Liver (tissue), 9 donors: Measurements from ENCODE around the gene NOL11. TPM values are rescaled to one million over a fixed set of nuclear protein-coding genes. Genes with fewer than 3 reads are reported as not detected.

ENCODE experiments used
- DNase-seq: peaks from one replicate; pipeline ENCODE4 v3.0.0-alpha.2; 2017; ENCODE audit warnings: low spot score
- H3K27ac ChIP-seq, 2 donors: one replicate each; pipeline ENCODE4 v1.7.0; 2013; ENCODE audit warnings: inconsistent platforms in 2 of 2, low read length in 2 of 2, control low read depth in 1 of 2, low read depth in 1 of 2, mild to moderate bottlenecking in 1 of 2
- H3K27me3 ChIP-seq, 4 donors: one replicate each; pipeline versions ENCODE4 v1.6.1 to v1.7.0; 2013; ENCODE audit warnings: low read length in 3 of 4, inconsistent platforms in 1 of 4, mild to moderate bottlenecking in 1 of 4, moderate library complexity in 1 of 4; ENCODE audit not compliant: control insufficient read depth in 4 of 4, insufficient read depth in 4 of 4
- H3K36me3 ChIP-seq, 4 donors: one replicate each; pipeline versions ENCODE4 v1.6.1 to v1.7.0; 2013; ENCODE audit warnings: low read length in 3 of 4, mild to moderate bottlenecking in 3 of 4, low read depth in 1 of 4, moderate library complexity in 1 of 4; ENCODE audit not compliant: control insufficient read depth in 4 of 4, insufficient read depth in 3 of 4
- H3K4me1 ChIP-seq, 4 donors: one replicate each; pipeline versions ENCODE4 v1.6.1 to v1.7.0; 2013; ENCODE audit warnings: low read length in 3 of 4, mild to moderate bottlenecking in 3 of 4, moderate library complexity in 1 of 4; ENCODE audit not compliant: control insufficient read depth in 4 of 4, insufficient read depth in 4 of 4
- H3K4me3 ChIP-seq, 3 donors: one replicate each; pipeline versions ENCODE4 v1.6.1 to v1.7.0; 2013; ENCODE audit warnings: low read length in 3 of 3, control low read depth in 1 of 3, low read depth in 1 of 3, mild to moderate bottlenecking in 1 of 3
- H3K9ac ChIP-seq, 2 donors: one replicate each; pipeline ENCODE4 v1.7.0; 2013; ENCODE audit warnings: low read length in 2 of 2, mild to moderate bottlenecking in 2 of 2, moderate library complexity in 2 of 2, control low read depth in 1 of 2, low read depth in 1 of 2
- H3K9me3 ChIP-seq, 4 donors: one replicate each; pipeline versions ENCODE4 v1.6.1 to v1.7.0; 2013; ENCODE audit warnings: low read length in 3 of 4; ENCODE audit not compliant: control insufficient read depth in 4 of 4
- EGR1 ChIP-seq, 2 donors: IDR thresholded peaks; 2 replicates each; pipeline ENCODE4 v1.6.1; 2016 to 2018; ENCODE audit warnings: antibody characterized with exemption in 2 of 2, low read depth in 2 of 2
- FOXA1 ChIP-seq: IDR thresholded peaks from 2 replicates; pipeline ENCODE4 v1.6.1; 2016; ENCODE audit warnings: antibody characterized with exemption
- FOXA2 ChIP-seq: IDR thresholded peaks from 2 replicates; pipeline ENCODE4 v1.6.1; 2016; ENCODE audit warnings: antibody characterized with exemption
- HNF4A ChIP-seq, 2 donors: conservative IDR thresholded peaks; 2 replicates each; pipeline ENCODE4 v1.6.1; 2016; ENCODE audit warnings: antibody characterized with exemption in 2 of 2, mild to moderate bottlenecking in 2 of 2
- HNF4G ChIP-seq: IDR thresholded peaks from 2 replicates; pipeline ENCODE4 v1.6.1; 2016; ENCODE audit warnings: antibody characterized with exemption
- NR2F2 ChIP-seq: IDR thresholded peaks from 2 replicates; pipeline ENCODE4 v1.6.1; 2016; ENCODE audit warnings: antibody characterized with exemption
- RAD21 ChIP-seq, 2 donors: IDR thresholded peaks; 2 replicates each; pipeline ENCODE4 v1.6.1; 2016; ENCODE audit warnings: antibody characterized with exemption in 2 of 2, mild to moderate bottlenecking in 2 of 2
- REST ChIP-seq: IDR thresholded peaks from 2 replicates; pipeline ENCODE4 v1.6.1; 2016; ENCODE audit warnings: antibody characterized with exemption, mild to moderate bottlenecking
- RXRA ChIP-seq, 2 donors: IDR thresholded peaks; 2 replicates each; pipeline ENCODE4 v1.6.1; 2017 to 2018; ENCODE audit warnings: antibody characterized with exemption in 2 of 2, mild to moderate bottlenecking in 1 of 2
- SP1 ChIP-seq: IDR thresholded peaks from 2 replicates; pipeline ENCODE4 v1.6.1; 2018; ENCODE audit warnings: antibody characterized with exemption, mild to moderate bottlenecking
- TAF1 ChIP-seq: conservative IDR thresholded peaks from 2 replicates; pipeline ENCODE4 v1.6.1; 2016; ENCODE audit warnings: antibody characterized with exemption, mild to moderate bottlenecking
- YY1 ChIP-seq: IDR thresholded peaks from 2 replicates; pipeline ENCODE4 v1.6.1; 2016; ENCODE audit warnings: antibody characterized with exemption, mild to moderate bottlenecking
- ZBTB33 ChIP-seq: IDR thresholded peaks from 2 replicates; pipeline ENCODE4 v1.6.1; 2016; ENCODE audit warnings: antibody characterized with exemption
- WGBS: extraction: QIAGEN DNeasy Blood & Tissue Kit; methylation state at CpG from one replicate; pipeline ENCODE4 v1.1.7; 2013; 5-methylcytosine and 5-hydroxymethylcytosine counted together
- polyA plus RNA-seq, 2 donors: library from polyadenylated mRNA; stranded (reverse) in 1 of 2; unstranded in 1 of 2; fragments of 200-250 nt in 1 of 2; fragments of >200 nt in 1 of 2; fragmentation: Nextera tagmentation in 1 of 2; extraction: Ambion mirVana in 1 of 2; gene quantifications; one replicate each; pipeline versions ENCODE4 v1.2.1 to v1.2.3, GENCODE V29; 2013 to 2015
- total RNA-seq, 2 donors: library from RNA; depleted of rRNA; stranded (reverse); fragments of >200 nt; gene quantifications; one replicate each; pipeline ENCODE4 v1.2.3, GENCODE V29; 2014
- TF ChIP-seq, protein P1 (sequence below): fragments of 150-350 bp; IDR thresholded peaks from 2 replicates; pipeline ENCODE4 v1.5.1; 2017; ENCODE audit warnings: improper control_type of control experiment, low read depth, low read length; ENCODE audit not compliant: missing input control
- TF ChIP-seq, protein P2 (sequence below): IDR thresholded peaks from 2 replicates; pipeline ENCODE4 v1.6.1; 2016; ENCODE audit warnings: antibody characterized with exemption
- TF ChIP-seq, protein P3 (sequence below): IDR thresholded peaks from 2 replicates; pipeline ENCODE4 v1.6.1; 2016; ENCODE audit warnings: antibody characterized with exemption
- donor health status: healthy.
- donor health status: healthy.
- donor health status: healthy.
- donor health status: healthy.
- donor health status: healthy.

The NOL11 gene
- total and polyA plus RNA-seq, 4 donors, result 11.8 to 27.2 (median 20.7) TPM

DNA sequence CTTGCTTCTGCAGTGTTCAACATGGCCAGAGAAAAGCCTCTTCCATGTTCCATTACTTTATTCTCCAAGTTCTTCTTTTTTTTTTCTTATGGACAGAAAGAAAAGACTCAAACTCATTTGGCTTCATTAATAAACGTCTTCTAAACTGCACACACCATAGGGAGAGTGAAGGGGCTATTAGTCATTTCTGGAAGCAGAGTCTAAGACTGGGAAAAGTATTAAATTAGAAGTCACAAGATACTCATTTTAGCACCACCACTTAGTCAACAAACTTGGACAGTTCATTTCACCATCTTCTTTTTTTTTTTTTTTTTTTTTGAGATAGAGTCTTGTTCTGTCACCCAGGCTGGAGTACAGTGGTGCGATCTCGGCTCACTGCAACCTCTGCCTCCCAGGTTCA, 52.8 kb downstream of the NOL11 start:
- Histone ChIP-seq H3K4me3 (no peak overlapping the region), H3K9me3 (no peaks in the 10 kb centered on the region), H3K36me3 (no peaks in the 10 kb centered on the region), H3K27me3 (no peaks in the 10 kb centered on the region), H3K9ac (no peak overlapping the region), H3K27ac (no peak overlapping the region), H3K4me1 (no peaks in the 10 kb centered on the region)
- DNase-seq, result no peak
- 84% methylated on average over 3 of the region's 3 CpGs for WGBS
- no peak for TF ChIP-seq ZBTB33
- TF ChIP-seq, protein P1, sequence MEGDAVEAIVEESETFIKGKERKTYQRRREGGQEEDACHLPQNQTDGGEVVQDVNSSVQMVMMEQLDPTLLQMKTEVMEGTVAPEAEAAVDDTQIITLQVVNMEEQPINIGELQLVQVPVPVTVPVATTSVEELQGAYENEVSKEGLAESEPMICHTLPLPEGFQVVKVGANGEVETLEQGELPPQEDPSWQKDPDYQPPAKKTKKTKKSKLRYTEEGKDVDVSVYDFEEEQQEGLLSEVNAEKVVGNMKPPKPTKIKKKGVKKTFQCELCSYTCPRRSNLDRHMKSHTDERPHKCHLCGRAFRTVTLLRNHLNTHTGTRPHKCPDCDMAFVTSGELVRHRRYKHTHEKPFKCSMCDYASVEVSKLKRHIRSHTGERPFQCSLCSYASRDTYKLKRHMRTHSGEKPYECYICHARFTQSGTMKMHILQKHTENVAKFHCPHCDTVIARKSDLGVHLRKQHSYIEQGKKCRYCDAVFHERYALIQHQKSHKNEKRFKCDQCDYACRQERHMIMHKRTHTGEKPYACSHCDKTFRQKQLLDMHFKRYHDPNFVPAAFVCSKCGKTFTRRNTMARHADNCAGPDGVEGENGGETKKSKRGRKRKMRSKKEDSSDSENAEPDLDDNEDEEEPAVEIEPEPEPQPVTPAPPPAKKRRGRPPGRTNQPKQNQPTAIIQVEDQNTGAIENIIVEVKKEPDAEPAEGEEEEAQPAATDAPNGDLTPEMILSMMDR, result no peak
- TF ChIP-seq FOXA2, result no peak
- TF ChIP-seq RXRA (IDR thresholded peaks at IDR 0.05), result no peak
- TF ChIP-seq YY1, result no peak
- TF ChIP-seq, protein P2, sequence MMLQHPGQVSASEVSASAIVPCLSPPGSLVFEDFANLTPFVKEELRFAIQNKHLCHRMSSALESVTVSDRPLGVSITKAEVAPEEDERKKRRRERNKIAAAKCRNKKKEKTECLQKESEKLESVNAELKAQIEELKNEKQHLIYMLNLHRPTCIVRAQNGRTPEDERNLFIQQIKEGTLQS, result no peak
- TF ChIP-seq REST, result no peak
- TF ChIP-seq SP1, result no peak
- no peak for TF ChIP-seq EGR1 (IDR thresholded peaks at IDR 0.05; ENCODE audit: low read depth in 2 of 2)
- TF ChIP-seq FOXA1, result no peak
- TF ChIP-seq, protein P3, sequence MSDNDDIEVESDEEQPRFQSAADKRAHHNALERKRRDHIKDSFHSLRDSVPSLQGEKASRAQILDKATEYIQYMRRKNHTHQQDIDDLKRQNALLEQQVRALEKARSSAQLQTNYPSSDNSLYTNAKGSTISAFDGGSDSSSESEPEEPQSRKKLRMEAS, result no peak
- no peak for TF ChIP-seq TAF1
- TF ChIP-seq NR2F2, result no peak

GRCh38 chr17:67772679-67773078, 54.9 kb downstream of the NOL11 start:
- no peaks in the 10 kb centered on the region for H3K4me1 ChIP-seq
- DNase-seq, result no peak
- TF ChIP-seq EGR1 (IDR thresholded peaks at IDR 0.05; ENCODE audit: low read depth in 2 of 2) (no peak), NR2F2 (no peak), HNF4A (conservative IDR thresholded peaks at IDR 0.05) (no peak), YY1 (no peak), TAF1 (no peak), HNF4G (no peak), FOXA2 (no peak), RAD21 (IDR thresholded peaks at IDR 0.05) (no peak)
- TF ChIP-seq, protein P1, result no peak
- no peaks in the 10 kb centered on the region for H3K36me3 ChIP-seq
- H3K9me3 ChIP-seq, result no peaks in the 10 kb centered on the region
- H3K27ac ChIP-seq, result no peak overlapping the region
- no peak overlapping the region for H3K9ac ChIP-seq
- no peak overlapping the region for H3K4me3 ChIP-seq
- H3K27me3 ChIP-seq, result no peaks in the 10 kb centered on the region
- 95% methylated on average over 7 of the region's 7 CpGs for WGBS
